ENCODE measurements around the gene PIEZO2.

GRCh38 chr18:11159844-11160243, 10.5 kb upstream of the PIEZO2 start:
- TF ChIP-seq, protein P1, sequence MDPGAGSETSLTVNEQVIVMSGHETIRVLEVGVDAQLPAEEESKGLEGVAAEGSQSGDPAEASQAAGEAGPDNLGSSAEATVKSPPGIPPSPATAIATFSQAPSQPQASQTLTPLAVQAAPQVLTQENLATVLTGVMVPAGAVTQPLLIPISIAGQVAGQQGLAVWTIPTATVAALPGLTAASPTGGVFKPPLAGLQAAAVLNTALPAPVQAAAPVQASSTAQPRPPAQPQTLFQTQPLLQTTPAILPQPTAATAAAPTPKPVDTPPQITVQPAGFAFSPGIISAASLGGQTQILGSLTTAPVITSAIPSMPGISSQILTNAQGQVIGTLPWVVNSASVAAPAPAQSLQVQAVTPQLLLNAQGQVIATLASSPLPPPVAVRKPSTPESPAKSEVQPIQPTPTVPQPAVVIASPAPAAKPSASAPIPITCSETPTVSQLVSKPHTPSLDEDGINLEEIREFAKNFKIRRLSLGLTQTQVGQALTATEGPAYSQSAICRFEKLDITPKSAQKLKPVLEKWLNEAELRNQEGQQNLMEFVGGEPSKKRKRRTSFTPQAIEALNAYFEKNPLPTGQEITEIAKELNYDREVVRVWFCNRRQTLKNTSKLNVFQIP (CRISPR knock-in tag; IDR thresholded peaks at IDR 0.05; ENCODE audit: borderline replicate concordance, low read depth): no peak
- TF ChIP-seq PATZ1 (CRISPR knock-in tag; IDR thresholded peaks at IDR 0.05; ENCODE audit: borderline replicate concordance) (no peak), RARB (CRISPR knock-in tag; IDR thresholded peaks at IDR 0.05) (no peak), TOX (CRISPR knock-in tag; IDR thresholded peaks at IDR 0.05; ENCODE audit: borderline replicate concordance) (no peak), ZFP30 (CRISPR knock-in tag; IDR thresholded peaks at IDR 0.05) (no peak), TCF4 (CRISPR knock-in tag; IDR thresholded peaks at IDR 0.05; ENCODE audit: borderline replicate concordance) (no peak), ARNTL (CRISPR knock-in tag; IDR thresholded peaks at IDR 0.05; ENCODE audit: borderline replicate concordance, low read depth) (no peak), CSDC2 (CRISPR knock-in tag; IDR thresholded peaks at IDR 0.05) (no peak), OSR1 (CRISPR knock-in tag; IDR thresholded peaks at IDR 0.05) (no peak)

Data from SK-N-SH treated with all-trans-retinoic acid at 6 μM for 48 hours (cell line).